OCI-LY7 (cell line): ENCODE measurements around the gene SHISA4.

ENCODE experiments used
- CTCF ChIP-seq: fragments of 200-600 bp; sonication (generic); conservative IDR thresholded peaks from 2 replicates; pipeline ENCODE4 v1.5.1; 2014; ENCODE audit warnings: mild to moderate bottlenecking, antibody characterized with exemption, low read length, moderate library complexity, mixed read lengths
- EZH2phosphoT487 ChIP-seq: fragments of 200-600 bp; sonication (generic); IDR thresholded peaks from 2 replicates; pipeline ENCODE4 v1.6.1; 2018; ENCODE audit warnings: low read depth, borderline replicate concordance, mild to moderate bottlenecking, mixed run types, antibody characterized with exemption, low read length, moderate library complexity, mixed read lengths

GRCh38 chr1:201900476-201900875 lies 11.8 kb downstream of the SHISA4 start:
- TF ChIP-seq CTCF: no peak
- TF ChIP-seq EZH2phosphoT487: no peak
